ENCODE data around the gene ARHGEF26.

ARHGEF26 gene

GRCh38 chr3:154301561-154301960 is 180.4 kb downstream of the ARHGEF26 start:
- Histone ChIP-seq H3K4me3 (ENCODE audit: low read depth, low read length) (no peak overlapping the region), H3K27ac (ENCODE audit: low read depth, low read length) (no peak overlapping the region), H3K36me3 (ENCODE audit: control insufficient read depth, insufficient read depth, low read length) (peaks cover 97% of the 10 kb centered on the region), H3K27me3 (ENCODE audit: control insufficient read depth, insufficient read depth, low read length) (no peaks in the 10 kb centered on the region), H3K4me1 (ENCODE audit: control insufficient read depth, insufficient read depth, low read length) (no peaks in the 10 kb centered on the region), H3K9ac (ENCODE audit: low read length) (no peak overlapping the region), H3K9me3 (ENCODE audit: control insufficient read depth, insufficient read depth, low read depth, low read length) (no peaks in the 10 kb centered on the region)

GRCh38 chr3:154304116-154304786 is 183.1 kb downstream of the ARHGEF26 start:
- no peaks in the 10 kb centered on the region for H3K9me3 ChIP-seq (ENCODE audit: control insufficient read depth, insufficient read depth, low read depth, low read length)
- no peak overlapping the region for H3K9ac ChIP-seq (ENCODE audit: low read length)
- H3K27ac ChIP-seq (ENCODE audit: low read depth, low read length) = no peak overlapping the region
- no peaks in the 10 kb centered on the region for H3K27me3 ChIP-seq (ENCODE audit: control insufficient read depth, insufficient read depth, low read length)
- H3K4me3 ChIP-seq (ENCODE audit: low read depth, low read length) = no peak overlapping the region
- no peaks in the 10 kb centered on the region for H3K4me1 ChIP-seq (ENCODE audit: control insufficient read depth, insufficient read depth, low read length)
- peaks cover 99% of the 10 kb centered on the region for H3K36me3 ChIP-seq (ENCODE audit: control insufficient read depth, insufficient read depth, low read length)

- peaks cover 99% of the 10 kb centered on the region for H3K36me3 ChIP-seq (ENCODE audit: control insufficient read depth, insufficient read depth, low read length)
- no peaks in the 10 kb centered on the region for H3K4me1 ChIP-seq (ENCODE audit: control insufficient read depth, insufficient read depth, low read length)
- H3K9me3 ChIP-seq (ENCODE audit: control insufficient read depth, insufficient read depth, low read depth, low read length) = no peaks in the 10 kb centered on the region
- H3K27me3 ChIP-seq (ENCODE audit: control insufficient read depth, insufficient read depth, low read length) = no peaks in the 10 kb centered on the region
- no peak overlapping the region for H3K4me3 ChIP-seq (ENCODE audit: low read depth, low read length)
- no peak overlapping the region for H3K27ac ChIP-seq (ENCODE audit: low read depth, low read length)
- H3K9ac ChIP-seq (ENCODE audit: low read length) = no peak overlapping the region
Measured at GRCh38 chr3:154304936-154305335, 183.7 kb downstream of the ARHGEF26 start.

GRCh38 chr3:154307363-154307762 is 186.2 kb downstream of the ARHGEF26 start:
- no peak overlapping the region for H3K4me3 ChIP-seq (ENCODE audit: low read depth, low read length)
- H3K36me3 ChIP-seq (ENCODE audit: control insufficient read depth, insufficient read depth, low read length) = peaks cover 93% of the 10 kb centered on the region
- H3K27me3 ChIP-seq (ENCODE audit: control insufficient read depth, insufficient read depth, low read length) = no peaks in the 10 kb centered on the region

More at GRCh38 chr3:154307363-154307762, 186.2 kb downstream of the ARHGEF26 start:
- Histone ChIP-seq H3K27ac (ENCODE audit: low read depth, low read length) (no peak overlapping the region), H3K4me1 (ENCODE audit: control insufficient read depth, insufficient read depth, low read length) (no peaks in the 10 kb centered on the region), H3K9ac (ENCODE audit: low read length) (no peak overlapping the region), H3K9me3 (ENCODE audit: control insufficient read depth, insufficient read depth, low read depth, low read length) (no peaks in the 10 kb centered on the region)
